ENCODE results near the gene PGBD4.

The PGBD4 gene

DNA sequence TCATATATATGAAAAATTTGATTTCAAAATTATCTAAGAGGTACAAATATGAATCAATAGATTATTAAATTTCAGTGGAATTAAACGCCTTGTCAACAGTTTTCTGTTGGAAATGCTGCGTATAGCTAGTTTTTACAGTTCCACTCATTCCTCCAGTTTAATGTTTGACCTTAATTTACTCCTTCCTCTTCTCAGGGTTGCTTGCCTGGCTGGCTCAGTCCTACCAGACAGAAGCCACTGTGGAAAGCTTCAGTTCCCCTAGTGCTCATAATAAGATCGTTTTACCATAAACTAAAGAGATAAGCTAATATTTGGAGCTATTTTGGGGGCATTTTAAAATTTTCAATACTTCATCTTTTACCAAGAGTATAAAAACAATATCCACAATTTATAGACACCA, 23.0 kb upstream of the PGBD4 start:
- Histone ChIP-seq H3K4me3 (ENCODE audit: low read length) (no peak overlapping the region), H3K27ac (ENCODE audit: low read length) (no peak overlapping the region), H3K27me3 (ENCODE audit: control insufficient read depth, insufficient read depth, low read length) (no peaks in the 10 kb centered on the region), H3K4me1 (ENCODE audit: control insufficient read depth, low read depth, low read length) (no peaks in the 10 kb centered on the region), H3K9me3 (ENCODE audit: control insufficient read depth, low read depth, low read length) (no peaks in the 10 kb centered on the region), H3K9ac (ENCODE audit: low read length) (no peak overlapping the region), H3K36me3 (ENCODE audit: control insufficient read depth, low read depth, low read length) (peaks cover 4% of the 10 kb centered on the region)

DNA sequence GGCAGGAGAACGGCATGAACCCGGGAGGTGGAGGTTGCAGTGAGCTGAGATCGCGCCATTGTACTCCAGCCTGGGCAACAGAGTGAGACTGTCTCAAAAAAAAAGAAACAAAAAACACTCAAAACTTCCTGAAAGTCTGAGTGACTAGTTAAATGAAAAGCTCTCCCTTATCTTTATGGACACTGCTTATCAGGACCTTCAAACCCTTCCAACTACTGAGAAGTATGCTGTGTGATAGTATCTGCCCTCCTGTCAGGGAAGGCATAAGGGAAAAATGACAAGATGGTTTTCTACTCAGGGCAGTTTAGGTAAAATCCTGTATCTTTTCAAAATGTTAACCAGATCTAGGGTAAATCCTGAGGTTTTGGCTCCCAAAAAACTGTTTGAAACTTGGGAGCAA, 22.0 kb upstream of the PGBD4 start:
- H3K4me1 ChIP-seq (ENCODE audit: control insufficient read depth, low read depth, low read length) = no peaks in the 10 kb centered on the region
- no peaks in the 10 kb centered on the region for H3K9me3 ChIP-seq (ENCODE audit: control insufficient read depth, low read depth, low read length)
- H3K9ac ChIP-seq (ENCODE audit: low read length) = no peak overlapping the region
- H3K4me3 ChIP-seq (ENCODE audit: low read length) = no peak overlapping the region
- peaks cover 4% of the 10 kb centered on the region for H3K36me3 ChIP-seq (ENCODE audit: control insufficient read depth, low read depth, low read length)
- H3K27me3 ChIP-seq (ENCODE audit: control insufficient read depth, insufficient read depth, low read length) = no peaks in the 10 kb centered on the region
- H3K27ac ChIP-seq (ENCODE audit: low read length) = no peak overlapping the region

DNA sequence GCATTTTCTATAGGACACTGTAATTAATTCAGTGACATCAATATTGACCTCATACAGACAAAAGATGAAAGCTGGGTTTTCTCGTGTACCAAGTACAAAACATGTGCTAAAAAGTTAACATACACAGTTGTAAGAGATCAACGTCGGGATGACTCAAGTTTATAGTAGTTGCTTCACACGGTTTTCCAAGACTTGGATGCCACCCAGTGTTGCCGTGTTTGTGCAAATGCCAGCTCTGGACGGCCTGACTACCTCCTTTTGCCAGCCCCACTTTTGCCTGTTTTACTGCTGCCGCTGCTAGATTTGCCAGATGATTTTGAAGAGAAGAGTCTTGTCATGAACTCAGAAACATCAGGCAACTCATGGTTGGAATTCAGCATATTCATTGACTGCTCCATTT, 17.8 kb upstream of the PGBD4 start:
- no peaks in the 10 kb centered on the region for H3K4me1 ChIP-seq (ENCODE audit: control insufficient read depth, low read depth, low read length)
- no peak overlapping the region for H3K4me3 ChIP-seq (ENCODE audit: low read length)
- H3K36me3 ChIP-seq (ENCODE audit: control insufficient read depth, low read depth, low read length) = peaks cover 12% of the 10 kb centered on the region
- H3K9me3 ChIP-seq (ENCODE audit: control insufficient read depth, low read depth, low read length) = no peaks in the 10 kb centered on the region
- no peak overlapping the region for H3K9ac ChIP-seq (ENCODE audit: low read length)
- H3K27ac ChIP-seq (ENCODE audit: low read length) = no peak overlapping the region
- H3K27me3 ChIP-seq (ENCODE audit: control insufficient read depth, insufficient read depth, low read length) = no peaks in the 10 kb centered on the region

DNA sequence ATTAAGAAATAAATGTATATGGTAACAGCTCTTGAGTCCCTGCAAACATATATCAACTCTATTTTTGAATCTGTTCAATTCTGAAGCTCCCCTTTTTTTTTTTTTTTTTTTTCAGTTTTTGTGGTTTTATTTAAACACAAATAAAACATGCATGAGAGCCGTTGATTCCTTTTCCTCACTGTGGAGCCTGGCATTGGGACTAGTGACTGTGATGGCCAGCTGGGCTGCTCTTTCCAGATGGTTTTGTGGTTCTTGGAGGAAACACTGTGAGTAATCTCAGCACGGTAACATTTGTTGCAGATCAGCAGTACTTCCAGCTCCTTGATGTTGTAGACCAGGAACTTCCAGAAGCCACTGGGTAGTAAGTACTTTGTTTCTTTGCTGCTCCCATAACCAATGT, 16.1 kb upstream of the PGBD4 start:
- Histone ChIP-seq H3K4me3 (ENCODE audit: low read length) (no peak overlapping the region), H3K4me1 (ENCODE audit: control insufficient read depth, low read depth, low read length) (no peaks in the 10 kb centered on the region), H3K27me3 (ENCODE audit: control insufficient read depth, insufficient read depth, low read length) (no peaks in the 10 kb centered on the region), H3K9ac (ENCODE audit: low read length) (no peak overlapping the region), H3K9me3 (ENCODE audit: control insufficient read depth, low read depth, low read length) (no peaks in the 10 kb centered on the region), H3K36me3 (ENCODE audit: control insufficient read depth, low read depth, low read length) (peaks cover 19% of the 10 kb centered on the region), H3K27ac (ENCODE audit: low read length) (no peak overlapping the region)

DNA sequence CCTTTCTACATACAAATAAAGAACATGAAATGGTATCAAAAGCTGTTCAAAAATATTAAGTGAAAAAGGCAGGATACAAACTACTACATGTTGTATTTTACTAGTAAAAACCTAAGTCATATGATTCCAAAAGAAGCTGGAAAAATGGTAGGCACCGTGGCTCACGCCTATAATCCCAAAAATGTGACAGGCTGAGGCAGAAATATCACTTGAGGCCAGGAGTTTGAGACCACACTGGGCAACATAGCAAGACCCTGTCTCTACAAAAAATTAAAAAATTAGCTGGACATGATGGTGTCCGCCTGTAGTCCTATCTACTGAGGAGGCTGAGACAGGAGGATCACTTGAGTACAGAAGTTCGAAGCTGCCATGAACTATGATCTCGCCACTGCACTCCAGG, 2.0 kb upstream of the PGBD4 start:
- H3K4me1 ChIP-seq (ENCODE audit: control insufficient read depth, low read depth, low read length) = peaks cover 12% of the 10 kb centered on the region
- H3K4me3 ChIP-seq (ENCODE audit: low read length) = no peak overlapping the region
- H3K27me3 ChIP-seq (ENCODE audit: control insufficient read depth, insufficient read depth, low read length) = no peaks in the 10 kb centered on the region
- H3K27ac ChIP-seq (ENCODE audit: low read length) = no peak overlapping the region
- no peaks in the 10 kb centered on the region for H3K9me3 ChIP-seq (ENCODE audit: control insufficient read depth, low read depth, low read length)
- H3K36me3 ChIP-seq (ENCODE audit: control insufficient read depth, low read depth, low read length) = peaks cover 6% of the 10 kb centered on the region
- no peak overlapping the region for H3K9ac ChIP-seq (ENCODE audit: low read length)

DNA sequence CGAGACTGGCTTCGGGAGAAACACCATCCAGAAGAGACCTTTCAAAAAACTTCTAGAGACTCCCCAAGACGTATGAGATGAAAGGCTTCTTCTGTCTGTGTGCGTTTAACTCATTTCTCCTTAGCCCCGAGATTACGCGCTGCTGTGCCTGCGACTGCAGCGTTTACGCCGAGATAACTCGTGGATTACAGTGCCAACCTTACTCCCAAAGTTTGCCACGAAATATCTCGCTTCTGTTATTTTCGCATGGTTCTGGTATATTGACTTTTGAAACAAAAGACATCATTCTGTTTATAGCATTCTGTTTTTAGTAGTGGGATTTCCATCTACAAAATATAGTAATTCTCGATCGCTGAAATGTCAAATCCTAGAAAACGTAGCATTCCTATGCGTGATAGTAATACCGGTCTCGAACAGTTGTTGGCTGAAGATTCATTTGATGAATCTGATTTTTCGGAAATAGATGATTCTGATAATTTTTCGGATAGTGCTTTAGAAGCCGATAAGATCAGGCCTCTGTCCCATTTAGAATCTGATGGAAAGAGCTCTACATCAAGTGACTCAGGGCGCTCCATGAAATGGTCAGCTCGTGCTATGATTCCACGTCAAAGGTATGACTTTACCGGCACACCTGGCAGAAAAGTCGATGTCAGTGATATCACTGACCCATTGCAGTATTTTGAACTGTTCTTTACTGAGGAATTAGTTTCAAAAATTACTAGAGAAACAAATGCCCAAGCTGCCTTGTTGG, 467 bp downstream of the PGBD4 start:
- Histone ChIP-seq H3K36me3 (ENCODE audit: control insufficient read depth, low read depth, low read length) (no peaks in the 10 kb centered on the region), H3K4me1 (ENCODE audit: control insufficient read depth, low read depth, low read length) (peaks cover 12% of the 10 kb centered on the region), H3K4me3 (ENCODE audit: low read length) (peak overlapping the region; percentile 99), H3K27ac (ENCODE audit: low read length) (peak overlapping the region; percentile 53), H3K27me3 (ENCODE audit: control insufficient read depth, insufficient read depth, low read length) (no peaks in the 10 kb centered on the region), H3K9ac (ENCODE audit: low read length) (peak overlapping the region; percentile 87), H3K9me3 (ENCODE audit: control insufficient read depth, low read depth, low read length) (no peaks in the 10 kb centered on the region)

DNA sequence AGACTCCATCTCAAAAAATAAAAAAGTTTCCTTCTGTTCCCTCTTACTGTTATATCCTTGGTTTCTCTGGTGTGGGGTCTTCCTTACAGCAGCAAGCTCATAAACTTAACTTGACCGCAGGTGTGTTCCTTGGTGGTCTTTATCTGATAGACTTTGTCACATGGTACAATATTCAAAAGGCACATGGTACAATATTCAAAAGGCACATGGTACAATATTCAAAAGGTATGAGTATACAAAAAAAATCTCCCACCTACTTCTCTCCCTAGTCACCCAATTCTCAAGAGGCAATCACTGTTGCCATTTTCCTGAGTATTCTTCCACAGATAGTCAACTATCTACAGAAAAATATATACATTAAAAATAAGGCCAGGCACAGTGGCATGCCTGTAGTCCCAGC, 4.5 kb downstream of the PGBD4 start:
- Histone ChIP-seq H3K9ac (ENCODE audit: low read length) (no peak overlapping the region), H3K27ac (ENCODE audit: low read length) (no peak overlapping the region), H3K27me3 (ENCODE audit: control insufficient read depth, insufficient read depth, low read length) (no peaks in the 10 kb centered on the region), H3K4me3 (ENCODE audit: low read length) (no peak overlapping the region), H3K9me3 (ENCODE audit: control insufficient read depth, low read depth, low read length) (no peaks in the 10 kb centered on the region), H3K36me3 (ENCODE audit: control insufficient read depth, low read depth, low read length) (no peaks in the 10 kb centered on the region), H3K4me1 (ENCODE audit: control insufficient read depth, low read depth, low read length) (peaks cover 7% of the 10 kb centered on the region)

DNA sequence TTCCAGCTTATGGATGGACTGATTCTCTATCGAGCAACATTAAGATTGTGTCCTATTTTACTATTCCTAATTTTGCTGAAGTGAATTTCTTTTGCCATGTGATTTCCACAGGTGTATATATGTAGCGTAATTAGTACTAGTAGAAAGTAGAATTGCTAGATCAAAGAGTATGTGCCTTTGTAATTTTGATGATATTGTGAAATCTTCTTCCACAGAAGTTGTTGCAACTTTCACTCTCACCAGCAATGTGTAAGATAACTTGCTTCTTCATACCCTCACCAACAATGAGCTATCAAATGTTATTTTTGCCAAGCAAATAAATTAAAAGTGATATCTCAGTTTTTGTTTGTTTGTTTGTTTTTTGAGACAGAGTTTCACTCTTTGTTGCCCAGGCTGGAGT, 5.4 kb downstream of the PGBD4 start:
- Histone ChIP-seq H3K27ac (ENCODE audit: low read length) (no peak overlapping the region), H3K36me3 (ENCODE audit: control insufficient read depth, low read depth, low read length) (no peaks in the 10 kb centered on the region), H3K9ac (ENCODE audit: low read length) (no peak overlapping the region), H3K4me1 (ENCODE audit: control insufficient read depth, low read depth, low read length) (peaks cover 5% of the 10 kb centered on the region), H3K4me3 (ENCODE audit: low read length) (no peak overlapping the region), H3K9me3 (ENCODE audit: control insufficient read depth, low read depth, low read length) (no peaks in the 10 kb centered on the region), H3K27me3 (ENCODE audit: control insufficient read depth, insufficient read depth, low read length) (no peaks in the 10 kb centered on the region)

DNA sequence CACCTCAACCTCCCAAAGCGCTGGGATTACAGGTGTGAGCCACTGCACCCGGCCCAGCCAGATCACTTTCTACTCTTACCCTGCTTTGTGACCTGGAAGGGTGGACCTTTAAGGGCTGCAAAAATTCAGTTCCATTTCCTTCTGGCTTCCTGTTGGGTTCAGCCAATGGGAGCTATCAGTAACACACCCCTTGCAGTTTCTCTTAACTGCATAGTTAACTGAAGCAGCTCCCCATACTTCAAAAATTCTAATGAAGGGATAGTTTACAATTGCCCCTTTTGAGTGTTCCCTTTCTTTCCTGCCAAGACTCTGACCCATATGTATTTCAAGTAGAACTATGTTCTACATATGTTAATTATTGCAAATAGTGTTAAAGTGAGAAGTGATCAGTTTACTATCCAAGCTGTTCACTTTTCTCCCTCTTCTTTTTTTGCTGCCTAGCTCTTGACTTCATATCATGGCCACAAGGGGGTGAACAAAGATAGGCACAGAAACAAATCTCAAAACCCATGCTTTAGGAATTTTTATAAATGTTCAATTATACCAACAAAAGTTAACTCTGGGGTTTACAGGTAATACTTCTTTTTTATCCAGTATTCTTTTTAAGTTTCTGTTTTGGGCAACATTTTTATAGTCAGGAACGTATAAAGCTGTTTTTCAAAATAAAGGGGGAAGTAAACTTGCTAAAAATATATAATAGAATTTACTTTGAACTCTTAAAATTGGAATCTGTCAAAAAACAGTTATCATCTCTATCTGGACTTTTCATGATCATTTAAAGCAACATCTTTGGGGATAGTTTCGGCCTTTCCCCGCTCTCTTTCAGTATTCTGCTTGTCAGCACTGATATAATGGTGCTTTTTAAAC, 8.1 kb downstream of the PGBD4 start:
- Histone ChIP-seq H3K4me1 (ENCODE audit: control insufficient read depth, low read depth, low read length) (no peaks in the 10 kb centered on the region), H3K27me3 (ENCODE audit: control insufficient read depth, insufficient read depth, low read length) (no peaks in the 10 kb centered on the region), H3K27ac (ENCODE audit: low read length) (no peak overlapping the region), H3K9ac (ENCODE audit: low read length) (no peak overlapping the region), H3K4me3 (ENCODE audit: low read length) (no peak overlapping the region), H3K36me3 (ENCODE audit: control insufficient read depth, low read depth, low read length) (no peaks in the 10 kb centered on the region), H3K9me3 (ENCODE audit: control insufficient read depth, low read depth, low read length) (no peaks in the 10 kb centered on the region)

DNA sequence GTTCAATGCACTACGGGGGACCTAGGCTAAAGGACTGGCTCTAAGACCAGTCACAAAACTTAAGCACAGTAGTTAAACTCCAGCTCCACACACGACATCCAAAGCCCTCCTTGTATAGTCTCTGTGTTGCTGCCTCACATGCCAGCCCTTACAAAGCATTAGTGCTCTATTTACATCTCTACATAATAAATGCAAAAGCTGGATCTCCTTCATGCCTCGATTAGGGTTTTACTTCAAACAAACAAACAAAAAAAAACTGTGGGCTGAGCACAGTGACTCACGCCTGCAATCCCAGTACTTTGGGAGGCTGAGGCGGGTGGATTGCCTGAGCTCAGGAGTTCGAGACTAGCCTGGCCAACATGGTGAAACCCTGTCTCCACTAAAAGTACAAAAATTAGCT, 9.6 kb downstream of the PGBD4 start:
- Histone ChIP-seq H3K27me3 (ENCODE audit: control insufficient read depth, insufficient read depth, low read length) (no peaks in the 10 kb centered on the region), H3K4me1 (ENCODE audit: control insufficient read depth, low read depth, low read length) (no peaks in the 10 kb centered on the region), H3K9ac (ENCODE audit: low read length) (no peak overlapping the region), H3K4me3 (ENCODE audit: low read length) (no peak overlapping the region), H3K27ac (ENCODE audit: low read length) (no peak overlapping the region), H3K9me3 (ENCODE audit: control insufficient read depth, low read depth, low read length) (no peaks in the 10 kb centered on the region), H3K36me3 (ENCODE audit: control insufficient read depth, low read depth, low read length) (no peaks in the 10 kb centered on the region)

DNA sequence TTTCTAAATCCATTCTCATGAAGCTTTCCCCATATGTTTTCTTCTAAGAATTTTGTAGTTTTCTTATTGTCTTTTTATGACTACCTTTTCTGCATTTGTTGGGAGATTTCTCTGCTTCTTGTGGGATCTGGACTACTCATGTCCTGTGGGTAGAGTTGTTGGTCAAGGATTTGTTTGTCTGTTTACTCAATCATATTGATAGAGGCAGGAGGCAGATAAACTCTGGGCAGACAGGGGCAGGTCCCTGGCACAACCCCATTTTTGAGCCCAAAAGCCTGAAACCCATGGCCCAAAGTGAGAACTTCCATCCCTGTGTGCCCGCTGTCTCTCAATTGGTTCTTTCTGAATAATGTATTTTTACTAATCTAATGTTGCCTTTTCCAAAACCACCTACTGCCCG, 12.3 kb downstream of the PGBD4 start:
- Histone ChIP-seq H3K4me3 (ENCODE audit: low read length) (no peak overlapping the region), H3K9ac (ENCODE audit: low read length) (no peak overlapping the region), H3K9me3 (ENCODE audit: control insufficient read depth, low read depth, low read length) (no peaks in the 10 kb centered on the region), H3K4me1 (ENCODE audit: control insufficient read depth, low read depth, low read length) (no peaks in the 10 kb centered on the region), H3K27me3 (ENCODE audit: control insufficient read depth, insufficient read depth, low read length) (no peaks in the 10 kb centered on the region), H3K36me3 (ENCODE audit: control insufficient read depth, low read depth, low read length) (no peaks in the 10 kb centered on the region), H3K27ac (ENCODE audit: low read length) (no peak overlapping the region)

DNA sequence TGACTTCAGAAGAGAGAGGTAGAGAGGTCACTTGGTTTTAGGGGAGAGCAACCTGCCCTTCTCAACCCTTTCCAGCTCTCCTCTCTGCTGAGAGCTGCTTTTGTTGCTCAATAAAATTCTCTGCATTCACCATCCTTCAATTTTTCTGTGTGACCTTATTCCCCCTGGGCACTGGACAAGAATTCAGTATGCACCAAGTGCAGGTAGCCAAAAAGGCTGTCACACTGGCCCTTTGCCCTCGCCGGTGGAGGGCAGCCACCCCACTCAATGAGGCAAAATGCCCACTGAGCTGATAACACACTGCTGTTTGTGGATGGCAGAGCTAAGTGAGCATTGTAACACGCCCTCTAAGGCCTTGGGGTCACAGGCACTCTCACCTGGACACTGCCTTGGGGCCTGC, 12.9 kb downstream of the PGBD4 start:
- Histone ChIP-seq H3K27ac (ENCODE audit: low read length) (no peak overlapping the region), H3K9me3 (ENCODE audit: control insufficient read depth, low read depth, low read length) (no peaks in the 10 kb centered on the region), H3K4me3 (ENCODE audit: low read length) (no peak overlapping the region), H3K4me1 (ENCODE audit: control insufficient read depth, low read depth, low read length) (no peaks in the 10 kb centered on the region), H3K27me3 (ENCODE audit: control insufficient read depth, insufficient read depth, low read length) (no peaks in the 10 kb centered on the region), H3K9ac (ENCODE audit: low read length) (no peak overlapping the region), H3K36me3 (ENCODE audit: control insufficient read depth, low read depth, low read length) (no peaks in the 10 kb centered on the region)
